ENCODE results near the gene GRK5.

DNA sequence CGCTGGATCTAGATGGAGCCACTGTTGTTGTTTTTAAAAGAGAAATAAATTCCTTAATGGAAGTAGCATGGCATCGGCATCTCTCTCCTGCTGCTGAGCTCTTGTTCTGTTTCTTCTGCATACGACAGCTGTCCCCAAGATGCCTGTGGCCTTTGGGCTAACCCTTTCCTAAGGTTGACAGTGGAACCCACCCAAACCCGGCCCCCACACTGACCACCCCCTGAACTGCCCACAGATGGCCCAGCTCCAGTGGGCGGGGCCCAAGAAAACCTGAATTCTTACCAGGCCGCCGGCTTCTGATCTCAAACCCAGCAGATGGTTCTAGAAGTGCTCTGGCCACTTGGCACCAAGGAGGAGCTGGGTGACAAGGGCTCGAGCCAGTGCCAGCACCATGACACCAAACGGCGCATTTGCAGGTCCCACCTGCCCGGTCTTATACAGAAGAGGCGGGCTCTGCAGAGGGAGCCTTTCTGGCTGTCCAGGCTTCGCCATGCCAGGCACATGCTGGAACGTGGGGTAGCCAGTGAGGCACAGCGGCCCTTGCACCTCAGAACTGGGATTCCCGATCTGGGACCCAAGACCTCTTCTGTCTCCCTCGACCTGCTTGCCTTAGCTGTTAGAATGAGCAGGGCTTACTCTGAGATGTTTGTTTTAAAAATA lies 252.4 kb downstream of the GRK5 start:
- TF ChIP-seq EP300 (conservative IDR thresholded peaks at IDR 0.05; ENCODE audit: poor library complexity, severe bottlenecking) = no peak
- TF ChIP-seq, protein P1, sequence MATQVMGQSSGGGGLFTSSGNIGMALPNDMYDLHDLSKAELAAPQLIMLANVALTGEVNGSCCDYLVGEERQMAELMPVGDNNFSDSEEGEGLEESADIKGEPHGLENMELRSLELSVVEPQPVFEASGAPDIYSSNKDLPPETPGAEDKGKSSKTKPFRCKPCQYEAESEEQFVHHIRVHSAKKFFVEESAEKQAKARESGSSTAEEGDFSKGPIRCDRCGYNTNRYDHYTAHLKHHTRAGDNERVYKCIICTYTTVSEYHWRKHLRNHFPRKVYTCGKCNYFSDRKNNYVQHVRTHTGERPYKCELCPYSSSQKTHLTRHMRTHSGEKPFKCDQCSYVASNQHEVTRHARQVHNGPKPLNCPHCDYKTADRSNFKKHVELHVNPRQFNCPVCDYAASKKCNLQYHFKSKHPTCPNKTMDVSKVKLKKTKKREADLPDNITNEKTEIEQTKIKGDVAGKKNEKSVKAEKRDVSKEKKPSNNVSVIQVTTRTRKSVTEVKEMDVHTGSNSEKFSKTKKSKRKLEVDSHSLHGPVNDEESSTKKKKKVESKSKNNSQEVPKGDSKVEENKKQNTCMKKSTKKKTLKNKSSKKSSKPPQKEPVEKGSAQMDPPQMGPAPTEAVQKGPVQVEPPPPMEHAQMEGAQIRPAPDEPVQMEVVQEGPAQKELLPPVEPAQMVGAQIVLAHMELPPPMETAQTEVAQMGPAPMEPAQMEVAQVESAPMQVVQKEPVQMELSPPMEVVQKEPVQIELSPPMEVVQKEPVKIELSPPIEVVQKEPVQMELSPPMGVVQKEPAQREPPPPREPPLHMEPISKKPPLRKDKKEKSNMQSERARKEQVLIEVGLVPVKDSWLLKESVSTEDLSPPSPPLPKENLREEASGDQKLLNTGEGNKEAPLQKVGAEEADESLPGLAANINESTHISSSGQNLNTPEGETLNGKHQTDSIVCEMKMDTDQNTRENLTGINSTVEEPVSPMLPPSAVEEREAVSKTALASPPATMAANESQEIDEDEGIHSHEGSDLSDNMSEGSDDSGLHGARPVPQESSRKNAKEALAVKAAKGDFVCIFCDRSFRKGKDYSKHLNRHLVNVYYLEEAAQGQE (IDR thresholded peaks at IDR 0.05; ENCODE audit: borderline replicate concordance) = no peak
- TF ChIP-seq, protein P2, sequence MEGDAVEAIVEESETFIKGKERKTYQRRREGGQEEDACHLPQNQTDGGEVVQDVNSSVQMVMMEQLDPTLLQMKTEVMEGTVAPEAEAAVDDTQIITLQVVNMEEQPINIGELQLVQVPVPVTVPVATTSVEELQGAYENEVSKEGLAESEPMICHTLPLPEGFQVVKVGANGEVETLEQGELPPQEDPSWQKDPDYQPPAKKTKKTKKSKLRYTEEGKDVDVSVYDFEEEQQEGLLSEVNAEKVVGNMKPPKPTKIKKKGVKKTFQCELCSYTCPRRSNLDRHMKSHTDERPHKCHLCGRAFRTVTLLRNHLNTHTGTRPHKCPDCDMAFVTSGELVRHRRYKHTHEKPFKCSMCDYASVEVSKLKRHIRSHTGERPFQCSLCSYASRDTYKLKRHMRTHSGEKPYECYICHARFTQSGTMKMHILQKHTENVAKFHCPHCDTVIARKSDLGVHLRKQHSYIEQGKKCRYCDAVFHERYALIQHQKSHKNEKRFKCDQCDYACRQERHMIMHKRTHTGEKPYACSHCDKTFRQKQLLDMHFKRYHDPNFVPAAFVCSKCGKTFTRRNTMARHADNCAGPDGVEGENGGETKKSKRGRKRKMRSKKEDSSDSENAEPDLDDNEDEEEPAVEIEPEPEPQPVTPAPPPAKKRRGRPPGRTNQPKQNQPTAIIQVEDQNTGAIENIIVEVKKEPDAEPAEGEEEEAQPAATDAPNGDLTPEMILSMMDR (IDR thresholded peaks at IDR 0.05; ENCODE audit: poor library complexity, severe bottlenecking) = no peak
- TF ChIP-seq EZH2 (IDR thresholded peaks at IDR 0.05; ENCODE audit: borderline replicate concordance, insufficient read depth, low read length, poor library complexity, severe bottlenecking) = no peak
